ENCODE measurements around the gene PGM3.

- TF ChIP-seq CTCF (IDR thresholded peaks at IDR 0.05; ENCODE audit: low read depth, low read length) (no peak), EZH2phosphoT487 (IDR thresholded peaks at IDR 0.05; ENCODE audit: low read depth) (no peak)
These were observed 75.3 kb downstream of the PGM3 start for GRCh38 chr6:83117802-83118201.
